HCT116 (cell line): ENCODE measurements around the gene LPIN1. TPM values are rescaled to one million over a fixed set of nuclear protein-coding genes. Genes with fewer than 3 reads are reported as not detected.

Source experiments
- ATAC-seq: fragments of 200-7000 bp; cut with Tn5 transposase; 2 replicates; pipeline ENCODE4 v1.9.1; 2020; ENCODE audit warnings: mild to moderate bottlenecking, moderate library complexity
- BruUV-seq: library from RNA; stranded (reverse); fragments of 400-500 nt; replicated peaks from 2 replicates; lab custom pipeline; 2021; lab: Mats Ljungman, UMichigan
- CTCF ChIA-PET: fragments of 300-600 bp; sonication (Branson Sonifier 250); formaldehyde crosslinking; loops from one replicate; lab custom pipeline; 2021; ENCODE audit warnings: antibody characterized with exemption; lab: Charles Lee
- POLR2A ChIA-PET: fragments of 300-600, 350-600 bp; sonication (Branson Sonifier 250); formaldehyde crosslinking; loops from one replicate; lab custom pipeline; 2021; ENCODE audit warnings: antibody characterized with exemption; lab: Charles Lee
- RAD21 ChIA-PET, 2 experiments: fragments of 300-600 bp; sonication (Branson Sonifier 250); formaldehyde crosslinking; loops; one replicate each; lab custom pipeline; 2023; ENCODE audit warnings: low total read pairs in 2 of 2; ENCODE audit not compliant: uncharacterized antibody in 2 of 2, unreplicated experiment in 2 of 2, low non-redundant PET in 1 of 2; lab: Charles Lee
- DNase-seq: peaks from one replicate; pipeline ENCODE4 v3.0.0-alpha.2; 2010; ENCODE audit warnings: low read depth, low spot score
- H2AFZ ChIP-seq: fragments of 200-600 bp; shearing (Covaris generic), sonication (generic); 2 replicates; pipeline ENCODE4 v1.6.1; 2017; ENCODE audit warnings: low read depth, mixed run types, mixed read lengths, antibody characterized with exemption, low read length; ENCODE audit not compliant: poor library complexity, severe bottlenecking
- H3K27ac ChIP-seq: 2 replicates; pipeline ENCODE4 v1.5.1; 2012; ENCODE audit warnings: low read depth, low read length
- H3K27me3 ChIP-seq: fragments of 200-600 bp; sonication (generic); 2 replicates; pipeline ENCODE4 v1.6.1; 2016; ENCODE audit warnings: mixed run types, low read length, mixed read lengths; ENCODE audit not compliant: insufficient read depth
- H3K36me3 ChIP-seq, 2 experiments: fragments of 200-500 bp in 1 of 2; fragments of 200-600 bp in 1 of 2; sonication (Bioruptor generic) in 1 of 2; sonication (generic) in 1 of 2; 2 replicates each; pipeline versions ENCODE4 v1.5.1 to v1.6.1; 2014 to 2016; ENCODE audit warnings: low read length in 2 of 2, inconsistent platforms in 1 of 2, mixed read lengths in 1 of 2, mixed run types in 1 of 2; ENCODE audit not compliant: insufficient read depth in 2 of 2, control insufficient read depth in 1 of 2
- H3K4me1 ChIP-seq, 2 experiments: fragments of 200-600 bp in 1 of 2; sonication (generic) in 1 of 2; 2 replicates each; pipeline versions ENCODE4 v1.5.1 to v1.6.1; 2012 to 2017; ENCODE audit warnings: low read length in 2 of 2, inconsistent platforms in 1 of 2, mild to moderate bottlenecking in 1 of 2, mixed read lengths in 1 of 2, mixed run types in 1 of 2, moderate library complexity in 1 of 2; ENCODE audit not compliant: insufficient read depth in 2 of 2, control insufficient read depth in 1 of 2
- H3K4me2 ChIP-seq: fragments of 200-600 bp; sonication (generic); 2 replicates; pipeline ENCODE4 v1.6.1; 2017; ENCODE audit warnings: mixed run types, low read length, mixed read lengths
- H3K4me3 ChIP-seq, 2 experiments: fragments of 200-600 bp in 1 of 2; sonication (generic) in 1 of 2; replicated peaks in 1 of 2; 2 replicates each; pipeline ENCODE4 v1.5.1; 2011 to 2016; ENCODE audit warnings: low read length in 2 of 2, control low read depth in 1 of 2, low read depth in 1 of 2, mild to moderate bottlenecking in 1 of 2, mixed read lengths in 1 of 2, mixed run types in 1 of 2
- H3K79me2 ChIP-seq: fragments of 200-600 bp; sonication (generic); 2 replicates; pipeline ENCODE4 v1.6.1; 2017; ENCODE audit warnings: mild to moderate bottlenecking, mixed run types, low read length, moderate library complexity, mixed read lengths; ENCODE audit not compliant: insufficient read depth
- H3K9ac ChIP-seq: fragments of 200-600 bp; sonication (generic); 2 replicates; pipeline ENCODE4 v1.6.1; 2016; ENCODE audit warnings: low read length, mixed read lengths
- H3K9me2 ChIP-seq: fragments of 200-600 bp; sonication (generic), shearing (Covaris generic); 2 replicates; pipeline ENCODE4 v1.6.1; 2017; ENCODE audit warnings: mixed run types, mild to moderate bottlenecking, moderate library complexity; ENCODE audit not compliant: insufficient read depth
- H3K9me3 ChIP-seq, 2 experiments: fragments of 200-500 bp in 1 of 2; fragments of 200-600 bp in 1 of 2; sonication (Bioruptor generic) in 1 of 2; sonication (generic) in 1 of 2; 2 replicates each; pipeline ENCODE4 v1.6.1; 2014 to 2017; ENCODE audit warnings: low read length in 2 of 2, mixed read lengths in 2 of 2, inconsistent platforms in 1 of 2, low read depth in 1 of 2, mild to moderate bottlenecking in 1 of 2, mixed run types in 1 of 2, moderate library complexity in 1 of 2; ENCODE audit not compliant: control insufficient read depth in 1 of 2, insufficient read depth in 1 of 2
- H4K20me1 ChIP-seq: fragments of 200-600 bp; sonication (generic), shearing (Covaris generic); 2 replicates; pipeline ENCODE4 v1.6.1; 2017; ENCODE audit warnings: mixed run types, mild to moderate bottlenecking, moderate library complexity; ENCODE audit not compliant: insufficient read depth
- CBX3 ChIP-seq: IDR thresholded peaks from 2 replicates; pipeline ENCODE4 v1.6.1; 2012; ENCODE audit warnings: low read depth
- EGR1 ChIP-seq: IDR thresholded peaks from 2 replicates; pipeline ENCODE4 v1.6.1; 2012; ENCODE audit warnings: low read depth
- ELF1 ChIP-seq: IDR thresholded peaks from 2 replicates; pipeline ENCODE4 v1.6.1; 2012; ENCODE audit warnings: low read depth, borderline replicate concordance
- EZH2 ChIP-seq: fragments of 200-600 bp; sonication (generic); IDR thresholded peaks from 2 replicates; pipeline ENCODE4 v1.6.1; 2017; ENCODE audit warnings: antibody characterized with exemption, mixed run types
- EZH2phosphoT487 ChIP-seq: fragments of 200-600 bp; IDR thresholded peaks from 2 replicates; pipeline ENCODE4 v1.6.1; 2018; ENCODE audit warnings: antibody characterized with exemption, borderline replicate concordance
- FOSL1 ChIP-seq: IDR thresholded peaks from 2 replicates; pipeline ENCODE4 v1.6.1; 2012; ENCODE audit warnings: low read depth
- JUND ChIP-seq: IDR thresholded peaks from 2 replicates; pipeline ENCODE4 v1.6.1; 2012
- POLR2A ChIP-seq: IDR thresholded peaks from 2 replicates; pipeline ENCODE4 v1.7.0; 2011; ENCODE audit warnings: borderline replicate concordance; ENCODE audit not compliant: insufficient read depth, insufficient read length; ENCODE audit errors: extremely low read depth
- POLR2AphosphoS5 ChIP-seq: IDR thresholded peaks from 2 replicates; pipeline ENCODE4 v1.6.1; 2011; ENCODE audit warnings: mild to moderate bottlenecking, low read depth, low read length, moderate library complexity
- RAD21 ChIP-seq: IDR thresholded peaks from 2 replicates; pipeline ENCODE4 v1.6.1; 2012; ENCODE audit warnings: low read depth, mild to moderate bottlenecking
- SIN3A ChIP-seq: IDR thresholded peaks from 2 replicates; pipeline ENCODE4 v1.6.1; 2012; ENCODE audit warnings: low read depth
- SP1 ChIP-seq: IDR thresholded peaks from 2 replicates; pipeline ENCODE4 v1.6.1; 2012; ENCODE audit warnings: low read depth
- TCF7L2 ChIP-seq: IDR thresholded peaks from 2 replicates; pipeline ENCODE4 v1.7.0; 2011; ENCODE audit warnings: borderline replicate concordance, inconsistent platforms; ENCODE audit not compliant: insufficient read depth, insufficient read length; ENCODE audit errors: extremely low read depth
- YY1 ChIP-seq: IDR thresholded peaks from 2 replicates; pipeline ENCODE4 v1.6.1; 2011; ENCODE audit warnings: low read length, low read depth, moderate library complexity, mild to moderate bottlenecking; ENCODE audit not compliant: insufficient replicate concordance; ENCODE audit errors: extremely low read depth
- ZFX ChIP-seq: fragments of 450-650 bp; IDR thresholded peaks from 2 replicates; pipeline ENCODE4 v1.6.1; 2017
- ZNF274 ChIP-seq: fragments of 200-500 bp; sonication (Bioruptor generic); IDR thresholded peaks from 2 replicates; pipeline ENCODE4 v1.6.1; 2014; ENCODE audit warnings: mild to moderate bottlenecking, low read depth, low read length, inconsistent platforms
- intact Hi-C: fragments of 100-400 bp; cut with micrococcal nuclease; formaldehyde crosslinking; loops from 2 replicates; pipeline ENCODE4 v1.10.0; 2022
- total RNA-seq: library from RNA; stranded (reverse); gene quantifications from one replicate; pipeline ENCODE4 v1.2.1, GENCODE V29; 2021; ENCODE audit not compliant: unreplicated experiment
- TF ChIP-seq, protein P1 (sequence below): IDR thresholded peaks from 2 replicates; pipeline ENCODE4 v1.6.1; 2012
- TF ChIP-seq, protein P2 (sequence below): IDR thresholded peaks from 2 replicates; pipeline ENCODE4 v1.6.1; 2011; ENCODE audit warnings: mild to moderate bottlenecking, low read length, moderate library complexity; ENCODE audit not compliant: insufficient replicate concordance; ENCODE audit errors: extremely low read depth
- TF ChIP-seq, protein P3 (sequence below), 3 experiments: fragments of 200-600 bp in 1 of 3; sonication (generic) in 1 of 3; IDR thresholded peaks in 2 of 3; conservative IDR thresholded peaks in 1 of 3; 2 replicates each; pipeline ENCODE4 v1.5.1; 2012 to 2017; ENCODE audit warnings: low read depth in 2 of 3, low read length in 2 of 3, antibody characterized with exemption in 1 of 3, borderline replicate concordance in 1 of 3, control low read depth in 1 of 3, mild to moderate bottlenecking in 1 of 3, mixed read lengths in 1 of 3, mixed run types in 1 of 3, moderate library complexity in 1 of 3; ENCODE audit not compliant: insufficient read depth in 1 of 3
- TF ChIP-seq, protein P4 (sequence below): IDR thresholded peaks from 2 replicates; pipeline ENCODE4 v1.6.1; 2012

LPIN1 gene
- total RNA-seq, 1 experiment from 2014 or later: 16.7 TPM

DNA sequence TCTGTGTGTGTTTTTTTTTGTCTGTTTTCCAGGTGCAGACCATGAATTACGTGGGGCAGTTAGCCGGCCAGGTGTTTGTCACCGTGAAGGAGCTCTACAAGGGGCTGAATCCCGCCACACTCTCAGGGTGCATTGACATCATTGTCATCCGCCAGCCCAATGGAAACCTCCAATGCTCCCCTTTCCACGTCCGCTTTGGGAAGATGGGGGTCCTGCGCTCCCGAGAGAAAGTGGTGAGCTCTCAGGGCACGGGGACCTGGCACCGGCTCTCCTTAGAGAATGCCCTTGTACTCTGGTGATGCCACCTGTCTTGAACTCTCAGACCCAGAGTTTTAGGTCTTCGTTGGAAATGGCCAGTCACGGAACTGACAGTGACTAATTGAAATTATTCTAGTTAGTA is 19.1 kb downstream of the LPIN1 start:
- no peaks in the 10 kb centered on the region for H3K9me3 ChIP-seq
- ChIA-PET RAD21 (no interaction called here), POLR2A (no interaction called here), CTCF (interaction anchor here (1.1 kb wide), 1 partner anchor 27 kb away, joined by 3 read pairs; no protein-coding TSS in a partner anchor)
- H3K79me2 ChIP-seq: no peaks in the 10 kb centered on the region
- no peak overlapping the region for H3K9ac ChIP-seq
- ATAC-seq: no peak
- no peak for DNase-seq
- H3K4me2 ChIP-seq: no peak overlapping the region
- no peak overlapping the region for H3K4me3 ChIP-seq
- H3K27me3 ChIP-seq: no peaks in the 10 kb centered on the region
- H3K27ac ChIP-seq: no peak overlapping the region
- intact Hi-C loops: no loop called here
- no TSS peak for BruUV-seq
- no peaks in the 10 kb centered on the region for H3K9me2 ChIP-seq
- H4K20me1 ChIP-seq: no peaks in the 10 kb centered on the region
- H3K36me3 ChIP-seq: peaks cover 0 to 2% of the 10 kb centered on the region in 2 experiments; a peak in 2 of 4 replicates
- TF ChIP-seq EZH2phosphoT487 (no peak), EGR1 (no peak), SIN3A (no peak), ELF1 (no peak), TCF7L2 (no peak), ZFX (no peak), YY1 (no peak), SP1 (no peak), RAD21 (no peak), FOSL1 (no peak), EZH2 (no peak), JUND (no peak), POLR2AphosphoS5 (no peak), CBX3 (no peak), POLR2A (no peak), ZNF274 (no peak)
- TF ChIP-seq, protein P1, sequence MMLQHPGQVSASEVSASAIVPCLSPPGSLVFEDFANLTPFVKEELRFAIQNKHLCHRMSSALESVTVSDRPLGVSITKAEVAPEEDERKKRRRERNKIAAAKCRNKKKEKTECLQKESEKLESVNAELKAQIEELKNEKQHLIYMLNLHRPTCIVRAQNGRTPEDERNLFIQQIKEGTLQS: no peak
- TF ChIP-seq, protein P2, sequence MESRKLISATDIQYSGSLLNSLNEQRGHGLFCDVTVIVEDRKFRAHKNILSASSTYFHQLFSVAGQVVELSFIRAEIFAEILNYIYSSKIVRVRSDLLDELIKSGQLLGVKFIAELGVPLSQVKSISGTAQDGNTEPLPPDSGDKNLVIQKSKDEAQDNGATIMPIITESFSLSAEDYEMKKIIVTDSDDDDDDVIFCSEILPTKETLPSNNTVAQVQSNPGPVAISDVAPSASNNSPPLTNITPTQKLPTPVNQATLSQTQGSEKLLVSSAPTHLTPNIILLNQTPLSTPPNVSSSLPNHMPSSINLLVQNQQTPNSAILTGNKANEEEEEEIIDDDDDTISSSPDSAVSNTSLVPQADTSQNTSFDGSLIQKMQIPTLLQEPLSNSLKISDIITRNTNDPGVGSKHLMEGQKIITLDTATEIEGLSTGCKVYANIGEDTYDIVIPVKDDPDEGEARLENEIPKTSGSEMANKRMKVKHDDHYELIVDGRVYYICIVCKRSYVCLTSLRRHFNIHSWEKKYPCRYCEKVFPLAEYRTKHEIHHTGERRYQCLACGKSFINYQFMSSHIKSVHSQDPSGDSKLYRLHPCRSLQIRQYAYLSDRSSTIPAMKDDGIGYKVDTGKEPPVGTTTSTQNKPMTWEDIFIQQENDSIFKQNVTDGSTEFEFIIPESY: no peak
- TF ChIP-seq, protein P3, sequence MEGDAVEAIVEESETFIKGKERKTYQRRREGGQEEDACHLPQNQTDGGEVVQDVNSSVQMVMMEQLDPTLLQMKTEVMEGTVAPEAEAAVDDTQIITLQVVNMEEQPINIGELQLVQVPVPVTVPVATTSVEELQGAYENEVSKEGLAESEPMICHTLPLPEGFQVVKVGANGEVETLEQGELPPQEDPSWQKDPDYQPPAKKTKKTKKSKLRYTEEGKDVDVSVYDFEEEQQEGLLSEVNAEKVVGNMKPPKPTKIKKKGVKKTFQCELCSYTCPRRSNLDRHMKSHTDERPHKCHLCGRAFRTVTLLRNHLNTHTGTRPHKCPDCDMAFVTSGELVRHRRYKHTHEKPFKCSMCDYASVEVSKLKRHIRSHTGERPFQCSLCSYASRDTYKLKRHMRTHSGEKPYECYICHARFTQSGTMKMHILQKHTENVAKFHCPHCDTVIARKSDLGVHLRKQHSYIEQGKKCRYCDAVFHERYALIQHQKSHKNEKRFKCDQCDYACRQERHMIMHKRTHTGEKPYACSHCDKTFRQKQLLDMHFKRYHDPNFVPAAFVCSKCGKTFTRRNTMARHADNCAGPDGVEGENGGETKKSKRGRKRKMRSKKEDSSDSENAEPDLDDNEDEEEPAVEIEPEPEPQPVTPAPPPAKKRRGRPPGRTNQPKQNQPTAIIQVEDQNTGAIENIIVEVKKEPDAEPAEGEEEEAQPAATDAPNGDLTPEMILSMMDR (IDR thresholded peaks at IDR 0.05 in 2 of 3, conservative IDR thresholded peaks at IDR 0.05 in 1 of 3; ENCODE audit: borderline replicate concordance in 1 of 3, insufficient read depth in 1 of 3, low read depth in 2 of 3, low read length in 2 of 3): no peak
- TF ChIP-seq, protein P4, sequence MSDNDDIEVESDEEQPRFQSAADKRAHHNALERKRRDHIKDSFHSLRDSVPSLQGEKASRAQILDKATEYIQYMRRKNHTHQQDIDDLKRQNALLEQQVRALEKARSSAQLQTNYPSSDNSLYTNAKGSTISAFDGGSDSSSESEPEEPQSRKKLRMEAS: no peak
- TF ChIP-seq, all 23 proteins: peak for 0
- Histone ChIP-seq H2AFZ (no peak overlapping the region), H3K4me1 (no peaks in the 10 kb centered on the region)
